Transverse colon (tissue), 4 donors: ENCODE data around the gene MCM3AP. TPM values are rescaled to one million over a fixed set of nuclear protein-coding genes. Genes with fewer than 3 reads are reported as not detected.

Source experiments
- DNase-seq: peaks from one replicate; pipeline ENCODE4 v3.0.0-alpha.2; 2019
- H3K27ac ChIP-seq, 4 donors: fragments of 200-600 bp; sonication (generic); 2 replicates each; pipeline ENCODE4 v1.5.1; 2016 to 2018; ENCODE audit warnings: inconsistent platforms in 4 of 4
- H3K27me3 ChIP-seq: fragments of 200-600 bp; sonication (generic); 2 replicates; pipeline ENCODE4 v1.5.1; 2017; ENCODE audit warnings: inconsistent platforms
- H3K36me3 ChIP-seq, 4 donors: fragments of 200-600 bp; sonication (generic); 2 replicates each; pipeline ENCODE4 v1.5.1; 2017 to 2019; ENCODE audit warnings: inconsistent platforms in 4 of 4
- H3K4me1 ChIP-seq, 4 donors: fragments of 200-600 bp; sonication (generic); 2 replicates each; pipeline ENCODE4 v1.5.1; 2017 to 2020; ENCODE audit warnings: inconsistent platforms in 4 of 4
- H3K4me3 ChIP-seq, 4 donors: fragments of 200-600 bp; sonication (generic); 1 replicate in 1 of 4; 2 replicates in 3 of 4; pipeline versions ENCODE4 v1.5.1 to v1.6.1; 2017 to 2019; ENCODE audit warnings: inconsistent platforms in 4 of 4
- H3K9me3 ChIP-seq, 2 donors: fragments of 200-600 bp; sonication (generic); 2 replicates each; pipeline ENCODE4 v1.5.1; 2017 to 2019; ENCODE audit warnings: inconsistent platforms in 2 of 2
- CTCF ChIP-seq, 5 experiments: fragments of 200-600 bp in 3 of 5; fragments of 450-650 bp in 2 of 5; sonication (generic) in 3 of 5; IDR thresholded peaks; 1 replicate in 2 of 5; 2 replicates in 3 of 5; pipeline ENCODE4 v1.5.1; 2016 to 2017; ENCODE audit warnings: antibody characterized with exemption in 5 of 5, inconsistent platforms in 3 of 5, mild to moderate bottlenecking in 2 of 5, moderate library complexity in 1 of 5
- EP300 ChIP-seq: sonication (generic); formaldehyde crosslinking; IDR thresholded peaks from one replicate; pipeline ENCODE4 v1.6.1; 2017; ENCODE audit warnings: antibody characterized with exemption, low read depth
- POLR2A ChIP-seq: fragments of 450-650 bp; IDR thresholded peaks from one replicate; pipeline ENCODE4 v1.6.1; 2016; ENCODE audit warnings: antibody characterized with exemption, mild to moderate bottlenecking, moderate library complexity
- POLR2AphosphoS5 ChIP-seq, 3 donors: sonication (generic); formaldehyde crosslinking; IDR thresholded peaks; one replicate each; pipeline ENCODE4 v1.6.1; 2016; ENCODE audit warnings: antibody characterized with exemption in 3 of 3
- WGBS, 2 donors: methylation state at CpG; one replicate each; pipeline ENCODE4 v1.1.5; 2018; ENCODE audit warnings: low coverage in 1 of 2; 5-methylcytosine and 5-hydroxymethylcytosine counted together
- in situ Hi-C, 4 donors: fragments of 200-750 bp; cut with MboI; loops; one replicate each; pipeline versions ENCODE4 v1.15.0 to v1.15.1; 2017; ENCODE audit warnings: low sequenced_read_pairs in 3 of 4, low pct_ligation_motif_present in 1 of 4, low pct_unique_long_range_greater_than_20kb in 1 of 4
- intact Hi-C: fragments of 100-400 bp; cut with DNase I; formaldehyde crosslinking; loops from one replicate; pipeline ENCODE4 v1.15.1; 2023; ENCODE audit warnings: low total_unique reads
- total RNA-seq, 4 donors: library from RNA; depleted of rRNA; stranded (reverse); fragments of >200 nt; gene quantifications; one replicate each; pipeline ENCODE4 v1.1.0, GENCODE V29; 2016

Gene MCM3AP
- total RNA-seq, 4 donors from 2014 or later = 87.4 to 348 (median 108) TPM

- H3K36me3 ChIP-seq = peaks cover 0 to 9% (median 0%) of the 10 kb centered on the region in 4 donors
- H3K4me3 ChIP-seq = peak within 1 kb of the TSS; percentile 86 to 100 (median 94)
- DNase-seq = peak; percentile 98
- no peaks in the 10 kb centered on the region for H3K9me3 ChIP-seq
- peak within 1 kb of the TSS; percentile 99 to 100 (median 100) for H3K27ac ChIP-seq
- in situ Hi-C loops (no loop called here), intact Hi-C loops (no loop called here)
- WGBS, 2 donors = 0% methylated on average over 64 of the region's 76 CpGs; no CpG with 5 or more reads in 1 of the 2 donors
- TF ChIP-seq EP300 = no peak
- peak; percentile 20 for TF ChIP-seq POLR2A
- no peak for TF ChIP-seq CTCF (IDR thresholded peaks at IDR 0.05)
- peak; percentile 21 to 28 (median 25) for TF ChIP-seq POLR2AphosphoS5 (IDR thresholded peaks at IDR 0.05)
- no peaks in the 10 kb centered on the region for H3K27me3 ChIP-seq
- H3K4me1 ChIP-seq = peaks cover 14 to 34% (median 24%) of the 10 kb centered on the region in 4 donors
Observed at GRCh38 chr21:46323710-46324389, 38.4 kb upstream of the MCM3AP start, which contains the start of the genes C21orf58 and PCNT. TSS of gene C21orf58 (minus strand) at chr21:46323870. CDS start at chr21:46322738, 1,132 bp downstream. TSS of gene PCNT (plus strand) at chr21:46324156. CDS start at chr21:46324229, 73 bp downstream.

- in situ Hi-C loops (no loop called here), intact Hi-C loops (no loop called here)
- H3K27ac ChIP-seq = peak overlapping the region; percentile 99 to 100 (median 100)
- DNase-seq = no peak
- H3K27me3 ChIP-seq = no peaks in the 10 kb centered on the region
- WGBS, 2 donors = 0 to 1% methylated on average over 8 to 27 of the region's 34 CpGs
- peak in 1 of 5 experiments; percentile 13 for TF ChIP-seq CTCF (IDR thresholded peaks at IDR 0.05)
- no peak for TF ChIP-seq EP300
- H3K4me3 ChIP-seq = peak overlapping the region; percentile 55 to 100 (median 91)
- no peaks in the 10 kb centered on the region for H3K9me3 ChIP-seq
- peaks cover 14 to 36% (median 24%) of the 10 kb centered on the region in 4 donors for H3K4me1 ChIP-seq
- H3K36me3 ChIP-seq = peaks cover 0 to 6% (median 0%) of the 10 kb centered on the region in 4 donors
Observed at GRCh38 chr21:46323227-46323709, 37.9 kb upstream of the MCM3AP start.

GRCh38 chr21:46322351-46323226 is 37.2 kb upstream of the MCM3AP start:
- H3K36me3 ChIP-seq = no peaks in the 10 kb centered on the region
- intact Hi-C loops = no loop called here
- in situ Hi-C loops = no loop called here
- H3K4me1 ChIP-seq = peaks cover 14 to 37% (median 24%) of the 10 kb centered on the region in 4 donors
- H3K4me3 ChIP-seq = peak overlapping the region; percentile 55 to 100 (median 91)
- H3K27me3 ChIP-seq = no peaks in the 10 kb centered on the region
- 1 to 4% methylated on average over 18 to 50 of the region's 50 CpGs for WGBS, 2 donors
- no peaks in the 10 kb centered on the region for H3K9me3 ChIP-seq
- peak overlapping the region; percentile 99 to 100 (median 100) for H3K27ac ChIP-seq
- no peak for DNase-seq
- TF ChIP-seq CTCF (IDR thresholded peaks at IDR 0.05) = no peak
- TF ChIP-seq POLR2A = no peak
- TF ChIP-seq EP300 = no peak
- no peak for TF ChIP-seq POLR2AphosphoS5 (IDR thresholded peaks at IDR 0.05)

- Histone ChIP-seq H3K9me3 (no peaks in the 10 kb centered on the region), H3K36me3 (no peaks in the 10 kb centered on the region), H3K27ac (no peak overlapping the region), H3K27me3 (no peaks in the 10 kb centered on the region), H3K4me1 (peaks cover 11 to 28% (median 19%) of the 10 kb centered on the region in 4 donors), H3K4me3 (no peak overlapping the region)
- DNase-seq = no peak
- WGBS, 2 donors = 65 to 72% methylated on average over 3 to 4 of the region's 4 CpGs
- TF ChIP-seq CTCF (IDR thresholded peaks at IDR 0.05) (no peak), POLR2A (no peak), POLR2AphosphoS5 (IDR thresholded peaks at IDR 0.05) (no peak), EP300 (no peak)
- intact Hi-C loops = no loop called here
- in situ Hi-C loops = no loop called here
Observed at GRCh38 chr21:46320331-46320801, 35.0 kb upstream of the MCM3AP start.
